Activated T-cell treated with anti-CD3 and anti-CD28 coated beads, Interleukin-2, amount 50 U/mL, for 48 hours (primary cell): ENCODE data around the gene DGCR6L.
A peak's percentile ranks its signal among the peaks of the same experiment; 100 is the strongest.
"Not testable (repeated sequence)": the region's sequence is repeated elsewhere in the genome, so short reads cannot be mapped to it uniquely, and the experiment has no call there.

Source experiments
- DNase-seq, 2 experiments: peaks; one replicate each; pipeline ENCODE4 v3.0.0-alpha.2; 2020

The DGCR6L gene

DNA sequence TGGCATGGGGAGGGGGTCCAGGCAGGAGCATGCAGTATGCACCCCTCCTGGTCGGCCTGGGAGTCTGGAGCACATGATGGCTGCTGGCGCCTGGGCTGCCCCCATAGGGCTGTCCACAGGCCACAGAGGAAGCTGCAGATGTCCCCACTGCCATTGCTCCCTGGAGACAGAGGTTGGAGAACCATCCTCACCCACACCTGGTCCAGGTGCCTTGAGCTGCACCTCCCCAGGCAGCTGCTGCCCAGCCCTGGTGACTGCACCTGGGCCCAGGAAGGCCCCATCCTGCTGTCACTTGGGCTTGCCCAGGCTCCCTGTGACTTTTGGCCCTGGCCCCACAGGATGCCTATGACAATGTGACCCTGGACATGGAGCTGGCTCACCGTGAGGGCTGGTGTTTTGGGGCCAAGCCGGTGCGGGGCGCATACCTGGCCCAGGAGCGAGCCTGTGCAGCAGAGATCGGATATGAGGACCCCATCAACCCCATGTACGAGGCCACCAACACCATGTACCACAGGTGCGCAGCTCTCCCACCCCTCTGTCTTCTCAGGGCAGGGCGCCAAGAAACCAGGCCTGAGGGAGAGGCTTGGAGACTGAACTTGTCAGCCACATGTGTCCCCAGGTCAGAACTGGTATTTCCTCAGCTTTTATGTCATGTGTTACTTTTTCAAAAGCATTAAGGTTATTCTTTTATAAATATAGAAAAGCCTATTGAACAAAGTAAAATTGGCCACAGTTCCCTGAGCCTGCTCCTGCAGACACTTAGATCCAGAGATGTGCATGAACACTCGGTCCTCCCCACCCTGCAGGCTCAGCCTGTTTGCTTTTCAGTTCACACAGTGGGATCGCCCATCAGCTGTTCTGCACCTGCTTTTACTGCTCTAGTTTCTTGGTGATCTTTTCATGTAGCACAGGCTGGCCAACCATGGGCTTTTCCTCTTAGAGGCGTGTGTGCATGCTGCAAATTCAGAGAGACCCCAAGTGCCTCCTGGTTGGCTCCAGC is 12.1 kb downstream of the DGCR6L start:
- DNase-seq: not testable (repeated sequence)

DNA sequence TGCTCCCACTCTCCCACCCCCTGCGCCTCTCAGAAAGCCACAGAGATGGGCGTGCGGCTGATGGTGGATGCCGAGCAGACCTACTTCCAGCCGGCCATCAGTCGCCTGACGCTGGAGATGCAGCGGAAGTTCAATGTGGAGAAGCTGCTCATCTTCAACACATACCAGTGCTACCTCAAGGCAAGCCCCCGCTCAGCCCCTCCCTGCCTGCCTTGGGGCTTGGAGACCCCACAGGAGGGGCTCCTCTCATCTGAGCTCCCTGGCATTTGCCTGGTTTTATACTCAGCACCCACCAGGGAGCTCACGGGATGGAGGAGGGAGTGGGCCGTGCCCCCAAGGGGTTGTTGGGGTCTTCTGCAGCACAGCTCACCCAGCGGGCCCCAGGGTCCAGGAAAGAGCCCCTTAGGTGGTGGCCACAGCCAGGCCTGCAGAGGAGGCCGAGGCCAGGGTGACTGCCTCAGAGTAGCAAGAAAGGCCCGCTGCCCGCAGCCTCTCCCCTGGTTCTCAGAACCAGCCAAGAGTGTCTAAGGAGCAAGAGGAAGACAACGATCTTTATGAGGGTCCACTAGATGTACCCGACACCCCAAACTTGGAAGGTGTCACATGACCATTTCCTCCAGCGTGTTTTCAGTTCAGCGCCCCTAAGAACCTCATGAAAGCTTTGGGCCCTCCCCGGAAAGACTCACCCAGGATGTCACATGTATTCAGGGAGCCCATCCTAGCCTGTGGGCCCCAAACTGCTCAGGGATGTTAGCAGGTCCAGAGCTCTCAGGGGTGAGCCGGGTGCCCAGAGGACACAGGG is 13.0 kb downstream of the DGCR6L start:
- DNase-seq: not testable (repeated sequence)

DNA sequence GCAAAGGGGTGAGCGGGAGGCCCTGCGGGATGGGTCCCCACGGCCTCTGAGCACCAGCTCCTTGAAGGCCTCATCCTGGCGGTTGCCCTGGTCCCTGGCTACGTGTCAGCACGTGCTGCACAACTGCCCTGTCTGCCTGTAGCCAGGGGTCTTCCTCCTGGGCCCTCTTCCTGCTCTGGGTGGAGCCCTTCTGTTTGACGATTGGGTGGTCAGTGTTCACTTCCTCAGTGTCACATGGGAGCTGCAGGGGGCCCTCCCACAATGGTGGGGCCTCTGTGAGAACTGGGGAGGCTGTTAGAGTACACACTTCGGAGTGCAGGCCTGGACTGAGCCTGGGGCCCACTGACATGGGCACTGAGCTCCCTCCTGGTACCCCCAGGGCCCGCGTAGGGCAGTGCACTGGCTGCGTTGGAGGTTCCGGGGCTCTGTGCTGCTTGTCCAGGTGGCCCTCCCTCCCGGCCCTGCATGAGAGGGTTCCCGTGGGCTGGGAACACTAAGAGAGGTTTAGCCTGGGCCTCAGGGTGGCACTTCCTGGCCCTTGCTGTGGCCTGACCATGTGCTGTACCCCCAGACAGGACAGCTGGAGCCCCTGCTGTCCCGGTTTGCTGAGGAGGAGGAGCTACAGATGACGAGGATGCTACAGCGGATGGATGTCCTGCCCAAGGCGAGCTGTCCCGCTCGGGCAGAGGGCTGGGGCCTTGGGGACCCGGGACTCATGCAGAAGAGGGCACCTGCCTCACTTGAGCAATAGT is 13.8 kb downstream of the DGCR6L start:
- no peak for DNase-seq

DNA sequence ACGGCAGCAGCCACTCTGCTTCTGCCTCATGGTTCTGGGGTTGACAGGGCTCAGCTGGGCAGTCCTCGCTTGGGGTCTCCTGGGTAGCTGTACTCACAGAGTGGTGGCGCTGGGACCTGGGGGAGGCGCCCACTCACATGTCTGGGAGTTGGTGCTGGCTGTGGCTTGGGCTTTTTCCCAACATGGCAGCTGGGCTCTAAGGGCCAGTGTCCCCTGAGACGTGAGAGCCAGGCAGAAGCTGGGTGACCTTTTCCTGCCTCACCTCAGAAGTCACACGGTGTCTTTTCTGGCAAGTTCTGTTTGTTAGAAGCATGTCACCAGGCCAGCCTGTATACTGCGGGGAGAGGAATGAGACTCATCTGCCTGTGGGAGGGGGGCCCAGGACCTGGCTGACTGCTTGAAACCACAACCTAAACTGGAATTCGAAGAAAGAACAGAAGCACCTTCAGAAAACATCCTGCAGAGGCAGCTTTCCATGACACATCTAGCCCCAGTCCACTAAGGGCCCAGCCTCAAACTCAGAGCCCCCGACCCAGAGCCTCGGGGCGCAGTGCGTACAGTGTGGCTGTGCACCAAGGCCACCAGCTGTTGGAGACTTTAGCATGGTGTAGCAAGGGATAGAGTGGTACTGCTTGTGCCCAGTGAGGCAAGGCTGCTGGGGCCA is 14.5 kb downstream of the DGCR6L start:
- not testable (repeated sequence) for DNase-seq

DNA sequence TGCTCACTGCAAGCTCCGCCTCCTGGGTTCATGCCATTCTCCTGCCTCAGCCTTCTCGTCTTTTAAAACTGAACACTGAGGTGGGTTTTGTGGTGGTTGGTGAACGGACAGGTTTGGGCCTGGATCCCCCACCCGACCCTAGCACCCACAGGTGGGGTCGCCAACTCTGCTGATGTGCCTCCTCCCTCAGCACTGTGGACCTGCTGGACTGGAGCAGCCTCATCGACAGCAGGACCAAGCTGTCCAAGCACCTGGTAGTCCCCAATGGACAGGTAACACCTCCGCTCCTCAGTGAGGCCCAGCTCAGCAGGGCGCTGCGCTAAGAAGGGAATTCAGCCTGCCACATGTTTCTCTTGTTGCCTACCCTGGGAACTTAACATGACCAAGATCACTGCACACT is 15.2 kb downstream of the DGCR6L start:
- no peak for DNase-seq

DNA sequence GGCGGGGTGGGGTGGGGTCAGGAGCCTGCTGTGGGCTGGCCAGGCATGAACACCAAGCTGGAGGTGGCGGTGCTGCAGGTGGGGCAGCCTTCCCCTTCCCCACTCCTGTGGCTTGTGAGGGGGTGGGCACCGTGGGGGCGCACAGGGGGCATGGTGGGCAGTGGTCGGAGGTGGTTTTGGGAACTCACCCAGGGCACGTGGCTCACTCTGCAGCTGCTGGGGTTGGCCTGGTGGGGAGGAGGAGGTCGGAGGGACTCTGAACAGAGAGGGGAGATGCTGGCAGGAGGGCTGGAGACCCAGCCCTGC is 16.7 kb downstream of the DGCR6L start:
- not testable (repeated sequence) for DNase-seq

DNA sequence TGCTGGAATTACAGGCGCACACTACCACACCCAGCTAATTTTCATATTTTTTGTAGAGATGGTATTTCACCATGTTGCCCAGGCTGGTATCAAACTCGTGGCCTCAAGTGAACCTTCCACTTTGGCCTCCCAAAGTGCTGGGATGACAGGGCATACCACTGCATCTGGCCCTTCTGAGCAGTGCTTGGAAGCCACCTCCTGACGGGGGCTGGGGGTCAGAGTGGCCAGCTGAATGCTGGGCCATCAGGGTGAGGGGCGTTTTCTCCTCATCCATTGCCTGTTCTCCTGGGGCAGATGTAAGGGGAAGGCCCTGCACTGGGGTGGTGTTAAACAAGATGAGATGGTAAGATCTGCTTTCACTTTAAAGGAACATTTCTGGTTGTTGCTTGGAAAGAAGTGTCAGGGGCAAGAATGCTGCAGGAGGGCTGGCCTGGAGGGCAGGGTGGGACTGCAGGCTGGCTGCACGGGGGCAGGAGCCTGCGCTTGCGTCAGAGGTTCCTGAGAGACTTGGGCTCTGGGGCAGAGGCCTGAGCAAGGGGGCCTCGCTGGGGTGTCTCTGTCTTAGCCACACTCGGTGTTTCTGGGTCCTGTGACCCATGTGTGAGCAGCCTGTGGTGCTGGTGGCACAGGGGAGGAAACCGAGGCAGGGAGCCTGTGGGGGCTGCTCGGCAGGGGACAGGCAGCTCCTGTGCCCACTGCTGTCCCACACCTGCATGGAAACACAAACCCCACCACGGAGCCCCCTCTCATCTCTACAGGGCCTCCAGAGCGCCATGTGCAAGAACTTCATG is 17.2 kb downstream of the DGCR6L start:
- DNase-seq: no peak

DNA sequence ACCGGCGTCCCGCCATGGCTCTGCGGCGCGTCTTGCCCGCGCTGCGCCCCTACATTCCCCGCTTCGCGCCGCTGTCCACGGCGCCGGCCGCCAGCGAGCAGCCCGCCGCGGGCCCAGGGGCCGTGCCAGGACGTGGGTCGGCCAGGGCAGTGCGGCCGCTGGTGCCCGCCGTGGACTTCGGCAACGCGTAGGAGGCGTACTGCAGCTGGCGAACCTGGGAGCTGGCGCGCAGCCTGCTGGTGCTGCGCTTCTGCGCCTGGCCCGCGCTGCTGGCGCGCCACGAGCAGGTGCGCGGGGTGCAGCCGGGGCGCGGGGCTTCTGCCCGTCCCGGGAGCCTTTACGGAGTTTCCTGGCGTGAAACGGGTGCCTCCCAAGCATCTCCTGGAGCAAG is 20.1 kb downstream of the DGCR6L start:
- no peak for DNase-seq

DNA sequence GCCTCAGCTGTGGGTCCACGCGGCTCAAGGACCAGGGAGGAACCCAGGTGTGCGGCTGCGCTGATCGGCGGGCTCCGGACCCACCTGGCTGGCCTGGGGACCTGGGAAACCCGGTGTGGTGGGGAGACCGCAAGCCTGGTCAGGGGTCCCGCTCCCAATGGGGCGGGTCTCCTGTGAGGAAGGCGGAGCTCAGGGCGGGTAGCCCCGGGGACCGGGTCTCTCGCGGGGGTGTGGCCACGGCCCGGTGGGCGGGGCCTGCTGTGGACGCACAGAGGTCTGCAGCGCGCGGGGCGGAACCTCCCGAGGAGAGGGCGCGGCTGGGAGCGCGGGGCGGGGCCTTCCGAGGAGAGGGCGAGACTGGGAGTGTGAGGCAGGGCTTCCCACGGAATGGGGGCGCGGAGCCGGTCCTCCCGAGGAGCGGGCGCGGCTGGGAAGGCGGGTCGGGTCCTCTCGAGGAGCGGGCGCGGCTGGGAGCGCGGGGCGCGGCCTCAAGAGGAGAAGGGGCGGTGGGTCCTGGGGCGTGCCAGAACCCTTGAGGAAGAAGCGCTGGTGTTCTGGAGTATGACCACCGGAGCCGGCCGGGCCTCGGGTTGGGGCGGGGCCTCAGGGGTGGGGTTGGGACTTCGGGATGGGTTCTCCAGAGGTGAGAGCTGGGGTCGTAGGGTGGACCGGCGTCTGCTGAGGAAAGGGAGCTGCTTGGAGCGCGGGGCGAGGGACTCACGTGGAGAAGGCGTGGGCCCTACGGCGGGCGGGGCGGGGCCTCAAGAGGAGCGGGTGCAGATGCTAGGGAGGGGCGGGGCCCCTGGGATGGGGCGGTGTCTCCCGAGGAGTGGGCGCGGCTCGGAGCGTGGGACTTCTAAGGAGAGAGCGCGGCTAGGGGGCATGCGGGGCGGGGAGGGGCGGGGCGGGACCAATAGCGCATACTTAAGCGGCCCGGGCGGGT is 20.8 kb downstream of the DGCR6L start:
- DNase-seq: peak; percentile 94 to 95

DNA sequence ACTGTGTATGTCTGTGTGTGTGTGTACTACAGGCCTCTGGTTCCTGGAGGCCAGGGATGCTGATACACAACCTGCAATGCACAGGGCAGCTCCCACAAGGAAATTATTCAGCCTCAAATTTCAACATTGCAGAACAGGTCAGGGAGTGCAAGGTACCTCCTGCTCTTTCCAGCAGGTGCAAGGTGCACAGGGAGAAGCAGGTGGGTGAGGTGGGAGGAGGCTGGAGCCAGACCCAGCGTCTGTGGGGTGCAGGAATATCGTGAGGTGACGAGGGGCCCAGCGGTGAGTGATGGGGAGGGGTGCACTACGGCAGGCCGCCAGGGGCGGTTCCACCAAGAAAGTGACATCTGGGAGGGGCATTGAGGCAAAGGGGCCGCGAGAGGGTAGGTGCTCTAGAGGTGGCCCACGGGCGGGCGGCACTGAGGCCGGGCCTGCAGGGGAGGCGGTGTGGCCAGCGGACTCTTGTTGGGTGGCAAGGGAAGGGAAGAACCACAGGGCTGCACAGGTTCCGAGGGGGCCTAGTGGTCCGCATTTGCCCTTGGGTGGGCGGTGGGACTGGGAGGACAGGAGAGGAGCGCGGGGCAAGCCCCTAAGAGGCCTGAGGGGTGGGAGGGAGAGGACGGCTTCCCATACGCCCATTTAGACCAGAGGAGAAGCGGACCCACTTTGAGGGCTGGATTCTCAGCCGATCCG is 21.6 kb downstream of the DGCR6L start:
- DNase-seq: no peak

DNA sequence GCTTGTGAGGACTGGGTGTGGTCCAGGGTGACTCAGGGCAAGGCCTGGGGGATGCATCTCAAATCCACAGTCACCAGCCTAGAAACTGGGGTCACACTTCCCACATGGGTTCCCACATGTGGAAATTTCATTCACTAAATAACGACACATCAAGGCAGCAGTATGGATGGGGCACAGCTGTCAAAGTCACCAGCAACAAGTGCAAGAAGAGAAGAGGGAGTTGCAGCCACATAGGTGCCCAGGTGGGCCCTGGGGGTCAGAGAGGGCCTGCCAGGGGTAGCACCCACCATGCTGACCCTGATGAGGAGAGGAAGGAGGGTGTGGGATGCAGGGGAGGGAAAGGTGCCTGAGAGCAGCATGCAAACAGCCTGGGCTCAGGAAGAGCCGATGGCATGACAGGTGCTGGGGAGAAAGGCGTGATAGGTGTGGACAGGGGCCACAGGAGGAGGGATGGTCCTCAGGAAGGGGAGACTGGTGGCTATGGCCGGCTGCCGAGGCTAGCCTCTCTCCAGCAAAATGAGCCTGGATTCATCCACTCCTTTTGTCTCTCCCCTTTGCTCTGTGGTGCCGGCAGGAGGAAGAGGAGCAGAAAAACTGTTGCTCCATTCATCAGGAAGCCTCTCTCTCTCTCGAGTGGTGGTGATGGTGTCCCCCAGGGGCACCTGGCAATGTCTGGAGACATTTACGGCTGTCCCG is 22.3 kb downstream of the DGCR6L start:
- no peak for DNase-seq

DNA sequence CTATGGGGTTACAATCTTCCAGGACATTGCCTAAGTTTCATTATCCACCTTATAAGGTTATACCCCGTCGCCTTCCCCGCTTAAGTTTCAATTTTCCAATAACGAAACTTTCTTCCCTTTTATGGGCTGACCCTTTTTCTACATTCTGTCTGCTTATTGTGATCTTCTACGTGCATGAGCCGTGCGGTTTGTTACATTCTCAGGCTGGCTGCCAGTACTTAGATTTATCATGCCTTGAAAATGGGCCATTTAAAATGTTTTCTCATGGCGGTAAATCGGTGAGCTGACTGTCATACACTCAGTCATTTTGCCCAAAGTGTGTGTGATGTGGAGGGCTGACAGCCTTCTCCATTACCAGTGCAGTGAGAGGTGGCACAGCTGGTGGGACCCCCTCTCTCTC is 23.3 kb downstream of the DGCR6L start:
- DNase-seq: no peak

DNA sequence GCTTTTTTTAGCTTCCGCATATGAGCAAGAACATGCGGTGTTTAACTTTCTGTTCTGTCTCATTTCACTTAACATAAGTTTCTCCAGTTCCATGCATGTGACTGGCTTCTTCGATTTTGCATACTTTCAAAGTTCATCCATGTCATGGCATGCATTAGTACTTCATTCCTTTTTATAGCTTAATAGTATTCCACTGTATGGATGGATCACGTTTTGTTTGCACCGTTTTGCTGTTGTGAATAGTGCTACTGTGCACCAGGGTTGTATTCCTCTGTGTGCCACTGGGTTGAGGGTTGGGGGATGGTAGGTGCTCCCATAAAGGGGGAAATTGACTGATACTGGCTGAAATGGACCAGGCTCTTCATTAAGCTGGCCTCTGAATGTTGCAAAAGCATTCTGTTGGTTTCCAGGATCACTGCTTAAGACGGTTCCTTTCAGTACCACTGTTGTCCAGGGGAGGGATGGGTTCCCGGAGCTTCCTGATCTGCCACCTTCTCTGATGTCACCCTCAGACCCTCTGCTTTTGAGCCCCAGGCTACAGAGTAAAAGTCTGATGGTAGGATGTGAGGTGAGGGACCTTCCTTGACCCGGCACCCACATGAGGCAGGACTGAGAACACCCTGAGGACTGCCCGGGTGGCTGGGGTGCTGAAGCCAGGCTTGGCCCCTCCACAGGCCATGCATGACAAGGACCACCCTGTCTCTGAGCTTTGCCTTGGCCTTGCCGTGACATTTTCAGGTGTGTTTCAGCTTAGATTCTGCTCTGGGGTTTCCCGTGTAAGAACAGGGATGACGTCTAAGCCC is 24.4 kb downstream of the DGCR6L start:
- no peak for DNase-seq

DNA sequence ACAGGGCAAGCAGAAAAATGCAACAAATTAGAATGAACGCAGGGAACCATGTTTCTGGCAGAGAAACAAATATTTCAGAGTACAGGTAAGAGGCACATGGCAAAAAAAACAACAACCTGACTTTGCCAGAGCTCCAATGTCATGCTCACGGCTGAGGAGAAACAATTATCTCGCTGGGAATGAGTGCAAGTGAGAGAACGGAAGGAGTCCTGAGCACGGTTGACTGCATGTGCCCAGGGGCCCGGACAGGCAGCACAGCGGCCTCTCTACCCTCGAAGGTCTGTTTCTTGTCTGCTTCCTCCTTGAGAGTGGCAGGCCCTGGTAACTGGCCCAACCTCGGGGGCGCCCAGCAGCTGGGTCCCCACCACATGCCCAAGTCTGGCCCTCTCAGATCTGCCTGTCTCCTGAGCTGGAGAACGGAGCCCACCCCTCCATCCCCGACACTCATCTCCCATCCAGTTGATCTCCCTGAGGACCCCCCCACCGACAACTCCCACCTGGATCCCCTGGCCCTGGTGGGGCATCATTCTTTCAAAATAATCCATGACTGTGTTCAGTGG is 27.1 kb downstream of the DGCR6L start:
- DNase-seq: no peak

DNA sequence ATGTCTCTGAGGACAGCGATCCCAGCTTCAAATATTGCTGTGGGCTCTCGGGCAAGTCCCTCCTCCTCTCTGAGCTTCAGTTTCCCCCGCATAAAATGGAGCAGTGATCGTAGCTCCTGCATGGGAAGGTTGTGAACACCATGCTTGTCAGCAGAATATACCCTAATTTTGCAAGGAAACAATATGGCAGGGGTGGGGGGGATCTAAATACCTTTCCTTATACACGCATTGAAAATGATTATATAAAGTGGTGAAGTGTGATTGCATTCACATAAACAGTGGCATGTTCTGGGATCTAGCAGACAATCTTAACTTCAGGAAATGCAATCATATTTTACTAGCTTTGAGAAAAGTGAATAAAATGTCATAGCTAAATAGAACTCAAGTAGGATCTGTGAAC is 27.8 kb downstream of the DGCR6L start:
- no peak for DNase-seq

DNA sequence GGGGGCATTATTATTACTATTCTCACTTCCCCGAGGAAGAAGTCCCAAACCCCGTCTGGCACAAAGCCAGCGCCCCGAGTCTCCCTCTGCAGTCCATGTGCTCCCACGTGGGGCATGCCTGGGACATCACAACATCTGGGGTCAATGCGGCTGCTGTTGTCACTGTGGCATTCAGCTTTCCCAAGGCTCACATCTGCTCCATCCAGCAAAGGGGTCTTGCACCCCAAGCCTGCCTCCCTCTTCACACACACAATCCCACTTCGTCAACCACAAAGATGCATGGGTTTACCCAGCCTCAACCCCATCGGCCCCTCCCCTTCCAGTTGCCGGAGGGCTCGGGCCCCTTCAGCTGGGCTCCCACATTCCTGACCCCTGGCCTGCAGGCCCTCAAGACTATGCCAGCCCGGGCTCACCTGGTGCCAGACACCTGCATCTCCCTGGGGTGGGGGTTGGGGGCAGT is 28.2 kb downstream of the DGCR6L start:
- DNase-seq: no peak

DNA sequence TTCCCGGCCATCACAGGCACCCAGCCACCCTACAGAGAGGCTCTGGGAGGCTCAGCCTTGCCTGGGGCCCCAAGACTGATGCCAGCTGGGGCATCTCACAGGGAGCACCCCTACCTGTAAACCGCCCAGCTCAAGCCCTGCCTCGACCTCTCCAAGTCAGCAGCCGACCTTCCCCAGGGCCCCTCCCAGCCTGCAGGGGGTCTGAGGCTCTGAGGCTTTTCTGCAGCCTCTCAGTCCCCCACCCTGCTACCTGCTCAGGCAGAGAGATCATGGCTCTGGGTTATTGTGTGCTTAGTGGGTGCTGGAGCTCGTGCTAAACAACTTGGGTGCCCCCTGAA is 28.6 kb downstream of the DGCR6L start:
- DNase-seq: no peak

DNA sequence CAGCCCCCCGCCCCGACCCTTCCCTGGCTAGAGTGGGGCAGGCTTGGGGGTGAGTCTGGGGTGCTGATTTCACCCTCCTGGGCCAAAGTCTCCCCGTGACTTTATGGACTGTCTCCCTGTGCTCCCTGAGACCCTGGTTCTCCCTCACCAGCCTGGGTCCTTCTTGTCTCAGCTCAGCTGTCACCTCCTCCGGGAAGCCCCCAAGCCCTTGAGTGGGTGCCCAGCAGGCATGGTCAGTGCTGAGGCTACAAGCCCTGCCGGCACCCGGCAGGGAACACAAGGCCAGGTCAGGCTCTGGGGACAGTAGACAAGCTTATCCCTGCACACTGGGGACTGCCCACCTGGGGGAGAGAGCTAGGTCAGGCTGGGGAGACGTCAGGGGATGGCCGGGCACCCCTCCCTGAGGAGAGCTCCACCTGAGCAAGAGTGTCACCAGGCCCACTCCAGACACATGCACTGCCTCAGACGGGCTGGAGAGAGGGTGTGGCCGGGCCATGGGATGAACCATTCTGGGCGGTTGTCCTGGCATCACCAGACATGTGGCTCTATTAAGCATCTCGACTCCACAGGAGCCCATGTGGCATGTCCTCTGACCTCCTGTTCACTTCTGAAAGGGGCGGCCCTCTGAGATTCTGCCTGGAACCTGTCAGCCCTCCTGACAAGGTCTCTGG is 29.1 kb downstream of the DGCR6L start:
- DNase-seq: no peak
